Glomerular visceral epithelial cell (primary cell): ENCODE results near the gene BTBD10.
A peak's percentile ranks its signal among the peaks of the same experiment; 100 is the strongest.

Experiments used
- DNase-seq: peaks from one replicate; pipeline ENCODE4 v3.0.0-alpha.2; 2016; ENCODE audit errors: extremely low spot score

BTBD10 gene

DNA sequence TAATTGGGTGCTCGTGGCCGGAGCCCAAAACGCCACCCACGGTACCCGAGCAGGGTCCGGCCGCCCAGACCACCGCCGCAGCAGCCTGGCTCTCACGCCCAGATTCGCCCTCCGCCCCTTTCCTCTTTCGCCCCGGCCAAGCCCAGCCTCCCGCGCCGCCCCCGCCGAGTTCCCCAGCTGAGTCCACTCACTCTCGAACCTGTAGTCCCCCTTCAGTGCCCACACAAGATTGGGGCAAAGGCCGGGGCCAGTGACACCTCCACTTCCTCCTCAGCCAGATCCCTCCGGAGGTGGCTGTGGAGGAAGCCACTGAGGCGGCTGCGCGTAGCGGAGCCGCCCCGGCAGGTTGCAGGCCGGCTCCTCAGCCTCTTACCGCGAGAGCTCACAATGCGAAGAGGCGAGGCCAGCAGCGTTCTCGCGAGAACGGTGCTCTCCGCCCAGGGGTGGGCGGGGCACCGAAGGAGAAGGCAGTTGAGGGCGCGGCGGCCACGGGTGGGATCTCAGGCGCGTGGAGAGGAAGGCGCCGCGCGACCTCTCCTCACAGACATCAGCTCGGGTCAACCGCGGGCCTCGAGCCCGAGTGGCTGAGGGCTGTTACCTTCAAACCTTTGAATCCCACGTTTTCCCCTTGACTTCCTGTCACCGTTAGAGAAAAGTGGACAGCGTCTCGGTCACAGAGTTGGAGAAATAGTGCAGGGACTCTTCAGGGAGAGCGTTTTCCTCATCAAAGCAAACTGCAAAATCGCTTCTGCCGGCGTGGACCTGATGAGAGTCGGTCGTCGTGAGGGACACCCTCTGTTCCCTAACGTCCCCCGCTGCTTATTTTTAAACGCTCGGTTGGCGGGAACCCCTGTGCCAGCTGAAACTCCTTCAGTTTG lies at the start of gene BTBD10:
TSS of gene BTBD10 (minus strand) at position 322 of the 878 bp plus-strand sequence. CDS start 18,098 bp downstream, outside the sequence.
- peak; percentile 93 for DNase-seq

DNA sequence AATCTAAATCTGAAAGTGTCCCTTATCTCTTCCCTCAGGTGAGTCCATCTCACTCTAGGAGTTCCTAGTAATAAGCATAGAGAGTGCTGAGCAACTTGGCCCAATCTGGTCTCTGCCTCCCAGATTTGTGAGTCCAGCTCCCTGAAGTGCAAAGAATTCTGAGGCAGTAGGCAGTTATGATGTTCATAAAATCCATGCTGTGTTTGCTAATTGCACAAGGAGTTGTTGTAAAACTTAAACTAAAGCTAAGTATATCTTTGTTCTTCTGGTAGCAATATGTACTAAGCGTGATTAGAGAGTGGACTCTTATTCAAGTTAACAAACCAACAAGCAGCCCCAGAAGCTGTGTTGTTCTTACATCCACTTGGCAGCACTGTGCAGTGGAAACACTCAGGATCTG lies 40.4 kb upstream of the BTBD10 start:
- no peak for DNase-seq

DNA sequence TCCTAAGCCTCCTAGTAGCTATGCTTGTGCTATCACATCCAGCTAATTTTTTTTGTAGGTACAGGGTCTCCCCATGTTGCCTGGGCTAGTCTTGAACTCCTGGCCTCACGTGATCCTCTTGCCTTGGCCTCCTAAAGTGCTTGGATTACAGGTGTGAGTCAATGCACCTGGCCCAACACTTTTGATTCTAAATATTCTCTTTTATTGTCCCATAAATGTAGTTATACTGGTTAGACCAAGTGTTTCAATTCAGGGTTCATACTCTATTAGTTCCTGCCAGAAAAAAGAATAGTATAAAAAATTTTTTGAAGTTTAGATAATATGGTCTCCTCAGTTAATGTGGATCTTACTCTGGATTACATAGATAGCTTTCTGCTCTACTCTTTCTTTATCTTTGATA lies 39.5 kb upstream of the BTBD10 start:
- DNase-seq = no peak

GRCh38 chr11:13495929-13496328 lies 32.9 kb upstream of the BTBD10 start, which contains the start of gene PTH:
Gene PTH (minus strand): TSS chr11:13495997. CDS start chr11:13492855, 3,142 bp downstream.
- DNase-seq = no peak

DNA sequence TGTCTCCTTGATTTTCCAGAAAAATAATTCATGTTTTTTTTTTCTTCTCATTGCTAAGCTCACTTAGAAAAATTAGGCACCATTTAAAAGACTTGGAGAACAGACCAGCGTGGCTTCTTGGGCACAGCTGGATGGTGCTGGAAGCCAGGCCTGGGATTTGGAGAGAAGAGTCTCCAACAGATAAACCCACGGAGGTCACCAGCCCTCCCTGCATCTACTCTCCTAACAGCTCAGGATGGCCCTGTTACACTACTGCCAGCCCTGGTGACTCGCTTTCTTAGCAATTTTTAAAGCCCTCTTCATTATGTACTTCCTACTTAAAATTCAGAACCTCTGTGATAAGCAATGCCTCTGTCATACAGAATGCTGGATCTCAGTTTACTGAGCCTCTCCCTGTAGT lies 31.0 kb upstream of the BTBD10 start:
- DNase-seq = no peak

DNA sequence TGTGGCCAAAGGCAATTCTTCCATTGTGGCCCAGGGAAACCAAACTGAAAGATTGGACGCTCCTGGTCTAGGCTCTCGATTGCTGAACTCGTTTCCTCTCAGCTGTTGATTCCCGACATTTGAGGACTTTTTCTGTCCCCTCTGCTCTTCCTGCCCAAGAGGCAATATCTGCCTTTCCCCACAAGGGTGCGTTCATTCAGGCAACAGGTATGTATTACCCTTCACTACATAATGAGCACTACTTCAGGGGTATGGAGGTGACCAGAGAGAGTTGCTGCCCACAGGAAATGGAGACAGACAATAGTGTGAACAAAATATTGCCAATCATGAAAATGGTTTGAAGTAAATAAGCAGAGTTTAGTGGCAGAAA lies 24.6 kb upstream of the BTBD10 start:
- no peak for DNase-seq

GRCh38 chr11:13486926-13487660 lies 24.1 kb upstream of the BTBD10 start:
- peak; percentile 1 for DNase-seq

DNA sequence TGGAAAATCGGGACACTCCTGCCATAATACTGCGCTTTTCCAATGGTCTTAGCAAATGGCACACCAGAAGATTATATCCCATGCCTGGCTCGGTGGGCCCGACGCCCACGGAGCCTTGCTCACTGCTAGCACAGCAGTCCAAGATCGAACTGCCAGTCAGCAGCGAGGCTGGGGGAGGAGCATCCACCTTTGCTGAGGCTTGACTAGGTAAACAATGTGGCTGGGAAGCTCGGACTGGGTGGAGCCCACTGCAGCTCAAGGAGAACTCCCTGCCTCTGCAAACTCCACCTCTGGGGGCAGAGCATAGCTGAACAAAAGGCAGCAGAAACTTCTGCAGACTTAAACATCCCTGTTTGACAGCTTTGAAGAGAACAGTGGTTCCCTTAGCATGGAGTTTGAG lies 17.2 kb upstream of the BTBD10 start:
- no peak for DNase-seq

GRCh38 chr11:13479688-13480087 lies 16.7 kb upstream of the BTBD10 start:
- DNase-seq = no peak

DNA sequence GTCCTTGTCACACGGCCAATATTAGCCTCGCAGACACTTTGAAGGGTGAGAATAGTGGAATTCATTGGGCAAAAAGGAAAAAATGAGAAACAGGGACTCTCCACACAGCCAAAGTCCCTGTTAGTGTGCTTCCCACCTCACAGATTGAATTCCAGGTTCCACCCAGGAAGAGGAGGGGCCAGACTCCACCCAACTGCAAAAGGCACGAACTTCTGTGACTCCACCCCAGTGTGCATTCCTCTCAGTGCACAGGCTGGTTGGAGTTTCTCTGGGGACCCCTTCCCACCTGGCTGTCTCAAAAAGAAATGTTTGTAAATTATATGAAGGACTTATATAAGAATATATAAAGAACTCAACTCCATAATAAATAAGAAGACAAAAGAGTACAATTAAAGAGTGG lies 12.1 kb upstream of the BTBD10 start:
- DNase-seq = no peak

DNA sequence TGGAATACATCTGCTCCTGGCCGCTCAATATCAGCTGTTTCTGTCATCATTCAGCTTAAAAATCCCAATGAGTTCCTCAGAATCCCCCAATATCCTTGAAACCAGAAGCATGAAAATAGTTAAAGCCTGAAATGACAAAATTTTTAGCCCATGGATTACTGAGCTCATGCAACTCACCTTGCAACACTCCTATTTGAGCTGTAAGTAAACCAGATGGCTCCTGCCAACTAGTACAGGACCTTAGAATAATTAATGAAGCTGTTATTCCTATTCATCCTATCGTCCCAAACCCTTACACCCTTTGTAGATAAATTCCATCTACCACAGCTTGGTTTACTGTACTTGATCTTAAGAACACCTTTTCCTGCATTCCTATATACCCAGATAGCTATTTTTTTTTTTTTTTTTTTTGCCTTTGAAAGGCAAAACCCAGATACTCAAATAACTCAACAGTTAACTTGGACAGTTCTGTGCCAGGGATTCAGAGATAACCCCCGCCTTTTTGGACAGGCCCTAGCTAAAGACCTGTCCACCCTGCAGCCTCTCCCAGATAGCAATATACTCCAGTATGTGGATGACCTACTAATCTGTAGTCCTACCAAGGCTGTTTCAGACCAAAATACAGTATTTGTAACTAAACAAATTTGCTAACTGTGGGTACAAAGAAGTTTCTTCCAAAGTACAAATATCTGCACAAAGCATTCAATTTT lies 10.1 kb upstream of the BTBD10 start:
- DNase-seq = no peak

GRCh38 chr11:13468750-13469149 lies 5.7 kb upstream of the BTBD10 start:
- no peak for DNase-seq

DNA sequence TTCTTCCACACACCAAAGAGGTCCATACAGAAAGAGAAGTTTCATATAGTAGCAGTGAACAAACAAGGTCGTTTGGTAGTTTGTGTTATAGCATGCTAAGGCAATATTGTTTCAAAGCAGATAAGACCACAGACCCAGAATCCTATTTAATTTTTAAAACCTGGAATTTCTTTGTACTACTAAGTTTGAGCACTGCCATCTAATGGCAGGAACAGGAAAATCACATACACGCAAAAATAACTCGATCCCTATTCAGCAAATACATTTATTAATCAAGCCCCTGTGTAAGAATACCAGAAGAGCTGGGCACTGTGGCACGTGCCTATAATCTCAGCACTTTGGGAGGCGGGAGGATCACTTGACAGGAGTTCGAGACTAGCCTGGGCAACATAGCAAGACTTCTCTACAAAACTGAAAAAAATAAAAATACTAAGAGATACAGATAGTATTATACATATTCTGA lies 2.9 kb upstream of the BTBD10 start:
- peak; percentile 48 for DNase-seq

DNA sequence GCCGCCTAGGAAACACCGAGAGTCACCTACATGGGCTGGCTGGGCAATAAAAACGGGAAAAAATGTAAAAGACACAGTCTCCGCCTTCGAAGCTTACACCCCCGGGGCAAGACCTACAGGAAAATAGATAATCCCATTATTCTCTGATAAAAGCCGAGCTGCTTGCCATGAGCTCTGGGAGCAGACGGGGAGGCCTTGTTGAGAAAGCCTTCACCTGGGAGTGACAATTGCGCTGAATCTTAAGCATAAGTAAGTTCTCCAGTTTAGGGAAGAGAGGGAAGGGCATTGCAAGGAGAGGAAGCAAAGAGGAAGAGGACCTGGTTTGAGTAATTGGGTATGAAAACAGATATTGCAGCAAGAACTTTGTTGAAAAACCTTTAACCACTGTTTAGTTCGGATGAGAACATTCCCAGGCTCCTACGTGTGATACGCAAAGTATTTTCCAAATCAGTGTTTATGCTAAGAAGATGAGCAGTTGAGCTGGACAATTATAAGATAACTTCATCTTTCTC lies 813 bp upstream of the BTBD10 start:
- DNase-seq = no peak

DNA sequence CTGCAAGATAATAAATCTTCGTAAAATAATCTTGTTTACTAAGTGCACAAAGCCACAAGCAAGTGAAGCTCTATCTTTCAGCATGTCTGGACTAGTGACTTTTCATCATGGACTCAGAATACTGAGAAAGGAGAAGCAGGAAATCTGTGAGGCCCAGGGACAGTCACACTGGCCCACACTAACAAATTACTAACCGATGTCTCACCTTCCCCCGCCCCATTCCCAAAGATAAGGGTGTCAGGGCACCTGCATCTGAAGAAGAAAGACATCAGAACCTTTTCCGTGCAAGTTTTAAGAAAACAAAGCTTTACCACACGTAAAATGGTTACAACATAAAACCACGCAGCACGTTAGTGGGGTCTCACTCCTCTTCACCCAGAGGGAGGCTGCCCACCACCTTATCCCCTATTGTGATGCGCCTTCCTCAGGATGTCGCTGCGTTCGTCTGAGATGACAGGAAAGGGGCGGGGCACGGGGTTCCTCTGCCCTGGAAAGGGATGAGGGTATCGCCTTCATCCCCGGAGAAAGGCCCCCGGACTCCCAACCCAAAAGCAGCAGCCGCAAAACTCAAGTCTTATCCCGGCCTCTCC lies 616 bp downstream of the BTBD10 start:
- DNase-seq = peak; percentile 60

GRCh38 chr11:13461291-13461690 lies 1.7 kb downstream of the BTBD10 start:
- no peak for DNase-seq

DNA sequence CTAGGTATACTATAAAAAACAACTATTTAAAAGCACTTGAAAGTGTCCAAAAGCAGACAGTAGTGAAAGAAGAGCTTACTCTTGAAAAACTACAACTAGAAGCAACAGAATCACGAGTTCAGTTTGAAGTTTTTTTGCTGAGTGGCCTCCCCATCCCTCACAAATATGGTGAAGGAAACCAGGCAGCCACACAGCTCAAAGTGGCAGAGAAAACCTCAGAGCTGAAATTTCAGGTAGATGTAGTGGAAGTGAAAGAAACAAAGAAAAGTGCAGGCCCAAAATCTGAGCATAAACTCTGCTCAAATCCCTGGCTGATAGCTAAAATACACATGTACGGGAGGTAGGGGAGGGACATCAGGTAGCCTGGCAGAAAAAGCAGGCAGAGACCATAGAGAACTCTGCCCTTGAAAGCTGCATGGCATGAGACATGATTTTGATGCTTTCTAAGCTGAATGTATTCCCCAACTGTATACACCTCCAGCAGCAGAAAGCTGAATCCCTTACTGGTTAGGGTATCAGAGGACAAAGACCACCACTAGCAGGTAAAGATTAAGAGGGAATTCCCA lies 12.1 kb downstream of the BTBD10 start:
- no peak for DNase-seq

DNA sequence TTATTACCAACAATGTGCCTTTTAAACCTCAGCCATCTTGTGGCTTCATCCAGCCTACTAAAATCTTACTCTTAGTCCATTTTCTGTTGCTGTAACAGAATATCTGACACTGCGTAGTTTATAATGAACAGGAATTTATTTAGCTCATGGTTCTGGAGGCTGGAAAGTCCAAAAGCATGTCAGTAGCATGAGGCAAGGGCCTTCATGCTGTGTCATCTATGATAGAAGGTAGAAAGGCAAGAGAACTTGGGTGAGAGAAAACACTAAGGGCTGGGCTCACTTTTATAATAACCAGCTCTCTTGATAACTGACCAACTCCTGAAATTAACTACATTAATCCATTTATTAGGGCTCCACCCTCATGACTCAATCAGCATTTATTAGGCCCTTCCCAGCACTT lies 13.5 kb downstream of the BTBD10 start:
- DNase-seq = no peak

GRCh38 chr11:13448876-13449275 lies 14.1 kb downstream of the BTBD10 start:
- DNase-seq = no peak

GRCh38 chr11:13446444-13446843 lies 16.6 kb downstream of the BTBD10 start:
- DNase-seq = no peak

- no peak for DNase-seq
These were observed 17.4 kb downstream of the BTBD10 start for GRCh38 chr11:13445588-13445987.
